Thyroid gland (tissue), 4 donors: ENCODE measurements around the gene SPSB4.

Experiments used
- POLR2A ChIP-seq, 2 donors: fragments of 450-650 bp; IDR thresholded peaks; one replicate each; pipeline ENCODE4 v1.6.1; 2017; ENCODE audit warnings: antibody characterized with exemption in 2 of 2, mild to moderate bottlenecking in 2 of 2, moderate library complexity in 1 of 2
- TF ChIP-seq, protein P1 (sequence below), 6 experiments: fragments of 200-600 bp in 3 of 6; fragments of 450-650 bp in 3 of 6; sonication (generic) in 3 of 6; IDR thresholded peaks; one replicate each; pipeline ENCODE4 v1.5.1; 2016 to 2019; ENCODE audit warnings: antibody characterized with exemption in 6 of 6, mild to moderate bottlenecking in 2 of 6, inconsistent platforms in 1 of 6, moderate library complexity in 1 of 6

DNA sequence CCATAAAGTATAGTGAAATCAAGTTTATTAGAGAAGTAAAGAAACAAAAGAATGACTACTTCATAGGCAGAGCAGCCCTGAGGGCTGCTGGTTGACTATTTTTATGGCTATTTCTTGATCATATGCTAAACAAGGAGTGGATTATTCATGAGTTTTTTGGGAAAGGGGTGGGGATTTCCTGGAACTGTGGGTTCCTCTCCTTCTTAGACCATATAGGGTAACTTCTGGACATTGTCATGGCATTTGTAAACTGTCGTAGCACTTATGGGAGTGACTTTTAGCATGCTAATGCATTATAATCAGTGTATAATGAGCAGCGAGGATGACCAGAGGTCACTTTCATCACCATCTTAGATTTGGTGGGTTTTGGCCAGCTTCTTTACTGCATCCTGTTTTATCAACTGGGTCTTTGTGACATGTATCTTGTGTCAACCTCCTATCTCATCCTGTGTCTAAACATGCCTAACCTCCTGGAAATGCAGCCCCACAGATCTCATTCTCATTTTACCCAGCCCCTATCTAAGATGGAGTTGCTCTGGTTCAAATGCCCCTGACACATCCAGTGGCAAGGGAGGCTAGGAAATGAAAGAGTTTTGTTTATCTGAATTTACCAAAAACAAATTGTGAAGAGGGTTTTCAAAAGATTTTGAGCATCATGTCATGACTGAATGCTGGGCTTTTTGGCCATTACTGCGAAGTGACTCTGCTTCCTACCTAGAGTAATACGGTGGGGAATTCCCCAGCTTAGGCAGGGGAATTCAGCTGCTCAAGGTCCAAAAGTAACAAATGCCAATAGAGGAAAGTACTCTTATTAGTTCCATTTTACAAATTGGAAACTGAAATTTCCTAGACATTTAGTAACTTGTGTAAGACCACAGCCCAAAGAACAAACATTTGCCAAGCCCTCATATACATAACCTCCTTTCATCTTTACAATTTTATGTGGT is 6.2 kb upstream of the SPSB4 start:
- no peak for TF ChIP-seq POLR2A (IDR thresholded peaks at IDR 0.05)
- TF ChIP-seq, protein P1, sequence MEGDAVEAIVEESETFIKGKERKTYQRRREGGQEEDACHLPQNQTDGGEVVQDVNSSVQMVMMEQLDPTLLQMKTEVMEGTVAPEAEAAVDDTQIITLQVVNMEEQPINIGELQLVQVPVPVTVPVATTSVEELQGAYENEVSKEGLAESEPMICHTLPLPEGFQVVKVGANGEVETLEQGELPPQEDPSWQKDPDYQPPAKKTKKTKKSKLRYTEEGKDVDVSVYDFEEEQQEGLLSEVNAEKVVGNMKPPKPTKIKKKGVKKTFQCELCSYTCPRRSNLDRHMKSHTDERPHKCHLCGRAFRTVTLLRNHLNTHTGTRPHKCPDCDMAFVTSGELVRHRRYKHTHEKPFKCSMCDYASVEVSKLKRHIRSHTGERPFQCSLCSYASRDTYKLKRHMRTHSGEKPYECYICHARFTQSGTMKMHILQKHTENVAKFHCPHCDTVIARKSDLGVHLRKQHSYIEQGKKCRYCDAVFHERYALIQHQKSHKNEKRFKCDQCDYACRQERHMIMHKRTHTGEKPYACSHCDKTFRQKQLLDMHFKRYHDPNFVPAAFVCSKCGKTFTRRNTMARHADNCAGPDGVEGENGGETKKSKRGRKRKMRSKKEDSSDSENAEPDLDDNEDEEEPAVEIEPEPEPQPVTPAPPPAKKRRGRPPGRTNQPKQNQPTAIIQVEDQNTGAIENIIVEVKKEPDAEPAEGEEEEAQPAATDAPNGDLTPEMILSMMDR (IDR thresholded peaks at IDR 0.05) = no peak
